Stimulated activated CD8-positive, alpha-beta memory T cell treated with anti-CD3 and anti-CD28 coated beads, Interleukin-15, amount 100 ng/mL, for 48 hours (primary cell): ENCODE data around the gene LYSET.
"Not testable (repeated sequence)": the region's sequence is repeated elsewhere in the genome, so short reads cannot be mapped to it uniquely, and the experiment has no call there.

ENCODE experiments used
- DNase-seq, 2 donors: peaks; one replicate each; pipeline ENCODE4 v3.0.0-alpha.2; 2020; ENCODE audit warnings: low read depth in 2 of 2

LYSET gene

DNA sequence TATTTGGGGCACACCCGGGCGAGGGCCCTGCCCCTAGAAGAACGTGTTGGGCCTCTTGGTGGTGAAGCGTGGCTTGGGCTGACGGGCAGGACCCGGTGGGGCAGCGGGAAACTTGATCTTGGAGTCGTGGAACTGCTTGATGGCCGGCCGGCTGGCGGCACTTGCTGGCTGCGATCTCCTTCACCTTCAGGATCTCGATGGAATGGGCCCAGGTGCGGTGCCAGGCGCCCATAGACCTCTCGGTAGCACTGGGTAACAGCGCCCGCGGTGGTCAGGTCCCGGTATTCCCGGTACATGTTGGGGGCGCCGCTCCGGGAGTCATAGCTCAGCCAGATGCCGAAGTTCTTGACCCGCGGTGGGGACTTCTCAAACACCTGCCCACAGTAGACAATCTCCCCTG lies 38.4 kb downstream of the LYSET start:
- DNase-seq: no peak

DNA sequence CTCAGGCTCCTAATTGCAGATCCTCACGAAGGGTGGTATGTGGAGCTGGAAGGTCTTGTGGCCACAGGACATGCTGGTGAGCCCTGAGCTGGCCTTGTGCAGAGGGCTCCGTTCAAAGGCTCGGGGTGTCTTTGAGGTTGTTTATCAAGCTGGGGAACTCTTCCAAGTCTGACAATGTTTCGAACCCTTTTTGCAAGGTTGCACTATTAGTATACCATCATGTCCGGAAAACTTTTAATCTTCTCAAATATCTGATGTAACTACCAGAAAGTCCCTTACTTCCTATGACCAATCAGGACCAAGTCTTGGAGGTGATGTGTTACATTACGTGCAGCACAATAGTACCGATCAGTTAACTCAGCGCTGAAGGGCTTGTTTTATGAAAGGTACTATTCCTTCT lies 43.4 kb downstream of the LYSET start:
- DNase-seq: no peak

DNA sequence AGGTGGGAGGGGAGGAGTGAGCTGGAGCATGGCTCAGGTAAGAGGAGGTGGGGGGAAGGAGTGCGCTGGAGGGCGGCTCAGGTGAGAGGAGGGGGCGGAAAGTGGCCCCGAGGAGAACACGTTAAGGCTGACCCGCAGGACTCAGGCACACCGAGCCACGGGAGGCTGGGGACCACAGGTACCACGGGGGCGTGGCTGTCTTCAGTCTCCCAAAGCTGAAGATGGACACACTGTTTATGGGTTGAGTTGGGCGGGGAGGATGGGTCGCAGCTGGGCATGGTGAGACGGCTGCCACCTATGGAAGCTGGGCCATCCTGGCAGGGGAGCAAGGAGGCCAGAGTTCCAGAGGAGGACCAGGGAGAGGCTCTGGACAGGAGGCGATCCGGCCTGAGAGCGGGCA lies 45.4 kb downstream of the LYSET start:
- no peak for DNase-seq

DNA sequence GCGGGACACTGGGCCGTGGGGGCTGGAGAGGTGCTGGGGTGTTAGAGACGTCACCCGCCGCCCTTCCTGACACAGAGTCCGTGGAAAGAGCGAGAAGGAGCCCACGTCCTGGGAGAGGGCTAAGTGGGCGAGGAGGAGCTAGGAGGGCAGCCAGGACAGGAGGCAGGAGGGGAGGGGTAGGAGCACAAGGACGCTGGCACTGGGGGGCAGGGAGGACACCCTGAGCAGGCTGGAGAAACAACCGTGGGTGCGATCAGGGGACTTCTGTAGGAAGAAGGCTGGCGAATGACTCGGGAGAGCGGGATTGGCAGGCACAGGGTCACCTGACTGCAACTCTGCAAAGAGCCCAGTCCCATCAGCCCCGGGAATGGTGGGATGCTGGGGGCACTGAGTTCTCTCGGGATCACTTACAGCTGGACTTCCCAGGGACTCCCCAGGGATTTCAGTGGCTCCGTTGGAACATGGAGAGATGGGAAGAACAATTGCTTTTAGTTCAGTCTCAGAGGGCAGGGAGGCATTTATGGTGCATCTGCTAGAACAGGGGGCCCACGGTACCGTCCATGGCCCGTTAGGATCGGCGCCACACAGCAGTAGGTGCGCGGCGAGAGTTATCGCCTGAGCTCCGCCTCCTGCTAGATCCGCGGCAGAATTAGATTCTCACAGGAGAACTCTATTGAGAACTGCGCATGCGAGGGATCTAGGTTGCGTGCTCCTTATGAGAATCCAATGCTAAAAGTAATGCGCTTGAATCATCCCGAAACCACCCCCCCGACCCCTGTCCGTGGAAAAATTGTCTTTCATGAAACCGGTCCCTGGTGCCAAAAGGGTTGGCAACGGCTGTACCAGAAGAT lies 46.2 kb downstream of the LYSET start:
- no peak for DNase-seq

DNA sequence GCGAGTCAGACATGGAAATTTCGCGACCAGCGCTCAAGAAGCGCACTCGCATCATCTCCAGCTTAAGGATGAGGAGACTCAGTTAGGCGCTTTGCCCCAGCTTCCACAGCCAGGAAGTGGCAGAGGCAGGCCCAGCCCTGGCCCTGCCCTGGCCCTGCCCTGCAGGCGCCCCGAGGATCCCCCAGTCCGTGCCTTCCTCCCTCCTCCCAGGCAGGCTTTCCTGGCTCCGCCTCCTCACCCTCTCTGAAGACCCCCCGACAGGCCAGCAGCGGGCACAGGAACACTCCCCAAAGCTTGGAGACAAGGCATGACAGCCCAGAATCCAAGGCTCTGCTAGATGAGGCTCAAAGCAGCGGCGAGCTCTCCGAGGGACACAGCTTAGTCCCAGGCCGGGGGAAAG lies 47.0 kb downstream of the LYSET start:
- DNase-seq: no peak

DNA sequence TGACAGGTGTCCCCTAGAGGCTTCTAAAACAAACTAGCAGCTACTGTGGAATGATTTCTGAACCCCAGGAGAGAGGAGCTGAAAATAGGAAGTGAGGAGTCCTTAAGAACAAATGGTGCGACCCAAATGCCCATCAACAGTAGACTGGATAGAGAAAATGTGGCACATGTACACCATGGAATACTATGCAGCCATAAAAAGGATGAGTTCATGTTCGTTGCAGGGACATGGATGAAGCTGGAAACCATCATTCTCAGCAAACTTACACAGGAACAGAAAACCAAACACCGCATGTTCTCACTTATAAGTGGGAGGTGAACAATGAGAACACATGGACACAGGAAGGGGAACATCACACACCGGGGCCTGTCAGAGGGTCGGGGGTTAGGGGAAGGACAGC lies 48.0 kb downstream of the LYSET start:
- not testable (repeated sequence) for DNase-seq

DNA sequence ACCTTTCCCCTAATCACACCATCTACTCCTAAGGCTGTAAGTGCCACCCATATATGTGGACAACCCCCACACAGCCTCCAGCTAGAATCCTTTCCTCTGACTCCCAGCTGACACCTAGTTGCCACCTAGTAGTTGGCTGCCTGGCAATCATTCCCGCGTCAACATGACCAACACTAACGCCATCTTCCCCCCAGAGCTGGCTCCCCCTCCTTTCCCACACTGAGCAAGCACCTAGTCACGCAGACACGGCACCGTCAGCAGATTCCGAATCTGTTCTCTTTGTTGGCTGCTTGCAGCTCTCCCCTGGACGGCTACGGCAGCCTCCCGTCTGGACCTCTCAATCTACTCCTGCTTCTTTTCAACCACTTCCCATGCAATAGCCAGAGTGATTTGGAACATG lies 49.7 kb downstream of the LYSET start:
- DNase-seq: no peak
